Measurements from ENCODE around the gene IL16.

- no peak for TF ChIP-seq CTCF (IDR thresholded peaks at IDR 0.05)
- TF ChIP-seq ZFX (IDR thresholded peaks at IDR 0.05; ENCODE audit: borderline replicate concordance), result no peak
These were observed 81.2 kb downstream of the IL16 start for GRCh38 chr15:81277851-81278250.

Data from 22Rv1 (cell line).